ENCODE data around the gene TUB. TPM values are rescaled to one million over a fixed set of nuclear protein-coding genes. Genes with fewer than 3 reads are reported as not detected.

TUB gene
- total RNA-seq, 1 donor from 2014 or later = 3.3 TPM

DNA sequence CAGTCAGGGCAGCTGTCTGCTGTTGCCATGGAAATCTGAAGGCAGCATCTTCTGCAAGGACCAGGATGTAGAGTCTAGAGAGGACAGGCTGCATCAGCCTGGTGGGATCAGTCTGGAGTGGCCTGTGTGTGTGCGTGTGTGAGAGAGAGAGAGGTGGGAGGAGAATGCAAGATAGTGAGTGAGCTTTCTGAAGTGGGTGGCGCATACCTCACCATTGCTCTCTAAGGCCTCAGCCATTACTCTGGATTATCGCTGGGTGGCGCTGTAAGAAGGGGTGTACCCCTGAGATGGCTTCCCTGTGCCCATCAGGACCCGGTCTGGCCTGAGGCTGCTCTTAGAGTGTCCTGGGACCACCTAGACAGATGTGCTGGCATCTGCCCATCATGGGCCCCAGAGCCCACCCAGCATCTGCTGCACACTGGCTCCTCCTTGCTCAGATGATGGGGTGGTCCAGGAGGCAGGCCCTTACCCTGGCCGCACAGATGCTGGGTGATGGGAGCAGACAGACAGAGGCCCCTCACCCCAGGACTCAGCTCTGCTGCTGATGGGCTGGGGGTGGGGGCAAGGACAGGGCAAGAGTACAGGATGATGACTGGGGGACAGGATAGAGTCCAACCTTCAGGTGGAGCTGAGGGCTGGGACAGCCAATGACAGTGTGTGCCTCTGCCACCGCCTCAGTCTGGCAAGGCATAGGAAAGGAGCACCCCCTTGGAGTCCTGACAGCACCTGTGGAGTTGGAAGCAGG lies 25.7 kb upstream of the TUB start:
- Histone ChIP-seq H3K27me3 (ENCODE audit: control insufficient read depth, insufficient read depth, low read length) (no peaks in the 10 kb centered on the region), H3K36me3 (ENCODE audit: control insufficient read depth, insufficient read depth, low read length) (no peaks in the 10 kb centered on the region), H3K4me3 (ENCODE audit: low read depth, low read length) (no peak overlapping the region)
- TF ChIP-seq, protein P1, sequence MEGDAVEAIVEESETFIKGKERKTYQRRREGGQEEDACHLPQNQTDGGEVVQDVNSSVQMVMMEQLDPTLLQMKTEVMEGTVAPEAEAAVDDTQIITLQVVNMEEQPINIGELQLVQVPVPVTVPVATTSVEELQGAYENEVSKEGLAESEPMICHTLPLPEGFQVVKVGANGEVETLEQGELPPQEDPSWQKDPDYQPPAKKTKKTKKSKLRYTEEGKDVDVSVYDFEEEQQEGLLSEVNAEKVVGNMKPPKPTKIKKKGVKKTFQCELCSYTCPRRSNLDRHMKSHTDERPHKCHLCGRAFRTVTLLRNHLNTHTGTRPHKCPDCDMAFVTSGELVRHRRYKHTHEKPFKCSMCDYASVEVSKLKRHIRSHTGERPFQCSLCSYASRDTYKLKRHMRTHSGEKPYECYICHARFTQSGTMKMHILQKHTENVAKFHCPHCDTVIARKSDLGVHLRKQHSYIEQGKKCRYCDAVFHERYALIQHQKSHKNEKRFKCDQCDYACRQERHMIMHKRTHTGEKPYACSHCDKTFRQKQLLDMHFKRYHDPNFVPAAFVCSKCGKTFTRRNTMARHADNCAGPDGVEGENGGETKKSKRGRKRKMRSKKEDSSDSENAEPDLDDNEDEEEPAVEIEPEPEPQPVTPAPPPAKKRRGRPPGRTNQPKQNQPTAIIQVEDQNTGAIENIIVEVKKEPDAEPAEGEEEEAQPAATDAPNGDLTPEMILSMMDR (IDR thresholded peaks at IDR 0.05; ENCODE audit: insufficient read depth, low read length, poor library complexity, severe bottlenecking) = peak; percentile 8
- no peak for DNase-seq (ENCODE audit: low read depth)

DNA sequence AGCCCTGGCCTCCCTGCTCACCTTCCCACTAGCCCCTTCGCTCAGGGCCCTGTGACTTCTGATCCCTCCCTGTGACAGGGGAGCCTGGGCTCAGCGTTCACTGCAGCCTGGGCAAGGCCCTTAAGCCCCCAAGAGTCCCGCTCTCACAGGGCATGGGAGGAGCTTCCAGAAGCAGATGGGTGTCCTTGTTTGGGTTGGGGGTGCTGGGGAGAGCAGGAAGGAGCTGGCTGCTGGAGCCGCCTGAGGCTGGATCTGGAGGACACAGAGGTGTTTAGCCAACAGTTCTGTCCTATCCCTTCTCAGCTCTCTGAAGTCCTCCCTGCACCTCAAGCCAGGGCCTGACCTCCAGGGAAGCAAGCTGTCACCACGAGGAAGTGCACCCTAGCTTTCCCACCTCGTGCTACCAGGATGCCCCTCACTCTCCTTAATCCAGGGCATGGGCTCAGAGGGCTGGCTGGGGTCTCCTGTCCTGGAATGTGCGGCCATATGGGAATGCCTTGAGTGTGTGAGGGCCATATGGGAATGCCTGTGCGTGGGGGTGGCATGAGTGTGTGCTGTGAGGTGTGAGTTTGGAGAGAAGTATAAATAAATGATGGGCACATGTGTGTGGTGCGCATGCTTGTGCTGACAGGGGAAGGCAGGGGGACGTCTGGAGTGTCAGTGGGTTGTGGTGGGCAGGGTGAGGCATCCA lies 25.0 kb upstream of the TUB start:
- Histone ChIP-seq H3K4me3 (ENCODE audit: low read depth, low read length) (no peak overlapping the region), H3K27me3 (ENCODE audit: control insufficient read depth, insufficient read depth, low read length) (no peaks in the 10 kb centered on the region), H3K36me3 (ENCODE audit: control insufficient read depth, insufficient read depth, low read length) (no peaks in the 10 kb centered on the region)
- DNase-seq (ENCODE audit: low read depth) = no peak
- TF ChIP-seq, protein P1 (IDR thresholded peaks at IDR 0.05; ENCODE audit: insufficient read depth, low read length, poor library complexity, severe bottlenecking) = no peak

DNA sequence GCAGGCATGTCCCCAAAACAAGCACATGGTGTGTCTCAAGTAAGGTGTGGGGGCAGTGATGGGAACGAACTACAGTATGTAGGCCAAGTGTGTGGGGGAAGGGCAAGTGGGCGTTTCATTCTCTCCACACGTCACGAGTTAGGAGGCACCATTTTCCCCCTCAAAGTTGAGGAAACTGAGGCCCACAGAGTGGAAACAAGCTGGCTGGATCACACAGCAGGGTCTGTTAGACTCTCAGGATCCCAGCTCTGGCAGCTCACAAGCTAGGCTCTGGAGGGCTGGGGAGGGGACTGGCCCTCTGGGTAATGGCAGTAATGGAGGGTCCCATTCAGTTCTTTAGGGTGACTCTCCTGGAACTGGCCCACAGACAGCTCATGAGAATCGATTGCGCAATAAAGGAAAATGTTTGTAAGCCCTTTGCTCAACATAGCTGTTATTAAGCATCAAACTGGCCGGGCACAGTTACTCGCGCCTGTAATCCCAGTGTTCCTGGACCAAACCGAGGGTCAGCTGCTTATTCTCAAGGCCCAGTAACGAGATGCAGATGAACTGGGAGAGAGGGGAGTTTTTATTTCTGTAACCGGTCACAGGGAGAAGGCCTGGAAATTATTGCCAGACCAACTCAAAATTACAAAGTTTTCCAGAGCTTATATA lies 24.1 kb upstream of the TUB start:
- no peak overlapping the region for H3K4me3 ChIP-seq (ENCODE audit: low read depth, low read length)
- peak; percentile 4 for DNase-seq (ENCODE audit: low read depth)
- H3K27me3 ChIP-seq (ENCODE audit: control insufficient read depth, insufficient read depth, low read length) = no peaks in the 10 kb centered on the region
- no peaks in the 10 kb centered on the region for H3K36me3 ChIP-seq (ENCODE audit: control insufficient read depth, insufficient read depth, low read length)
- TF ChIP-seq, protein P1 (IDR thresholded peaks at IDR 0.05; ENCODE audit: insufficient read depth, low read length, poor library complexity, severe bottlenecking) = no peak

DNA sequence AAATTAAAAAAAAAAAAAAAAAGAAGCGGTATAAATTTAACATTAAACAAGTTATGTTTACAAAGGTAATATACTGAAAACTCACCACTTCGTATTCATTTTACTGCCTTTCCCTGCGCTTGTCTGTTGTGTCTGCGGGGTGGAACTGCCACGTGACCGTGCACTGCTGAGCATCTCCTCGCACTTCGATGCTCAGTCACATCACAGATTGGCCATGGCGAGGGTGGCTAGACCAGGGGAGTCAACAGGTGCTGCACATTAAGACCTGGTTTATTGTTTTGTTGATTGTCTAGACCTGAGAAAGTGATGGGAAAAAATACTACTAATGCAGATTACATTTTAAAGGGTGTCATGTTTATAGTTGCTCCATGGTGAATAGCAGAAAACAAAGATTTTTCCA lies 22.8 kb upstream of the TUB start:
- no peak for DNase-seq (ENCODE audit: low read depth)
- Histone ChIP-seq H3K27me3 (ENCODE audit: control insufficient read depth, insufficient read depth, low read length) (no peaks in the 10 kb centered on the region), H3K4me3 (ENCODE audit: low read depth, low read length) (no peak overlapping the region), H3K36me3 (ENCODE audit: control insufficient read depth, insufficient read depth, low read length) (no peaks in the 10 kb centered on the region)
- TF ChIP-seq, protein P1 (IDR thresholded peaks at IDR 0.05; ENCODE audit: insufficient read depth, low read length, poor library complexity, severe bottlenecking) = no peak

DNA sequence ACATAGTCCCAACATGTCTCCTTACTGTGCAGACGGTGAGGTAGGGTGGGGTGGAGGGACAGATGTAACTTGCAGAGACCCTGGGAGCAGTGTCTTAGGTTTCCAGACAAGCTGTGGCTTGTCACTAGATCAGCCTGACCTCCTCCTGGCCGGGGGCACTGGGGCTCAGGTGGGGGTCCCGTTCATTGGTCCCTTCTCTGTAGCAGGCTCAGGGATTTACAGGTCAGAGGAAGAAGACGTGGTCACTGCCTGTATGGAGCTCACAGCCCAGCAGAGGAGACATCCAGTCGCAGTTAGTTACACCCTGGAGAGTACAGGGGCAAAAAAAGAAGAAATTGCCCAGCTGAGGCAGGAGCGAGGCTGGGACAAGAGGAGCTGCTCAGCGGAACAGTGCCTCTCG lies 22.0 kb upstream of the TUB start:
- Histone ChIP-seq H3K27me3 (ENCODE audit: control insufficient read depth, insufficient read depth, low read length) (no peaks in the 10 kb centered on the region), H3K36me3 (ENCODE audit: control insufficient read depth, insufficient read depth, low read length) (no peaks in the 10 kb centered on the region), H3K4me3 (ENCODE audit: low read depth, low read length) (no peak overlapping the region)
- TF ChIP-seq, protein P1 (IDR thresholded peaks at IDR 0.05; ENCODE audit: insufficient read depth, low read length, poor library complexity, severe bottlenecking) = no peak
- DNase-seq (ENCODE audit: low read depth) = no peak

Measured in kidney epithelial cell (primary cell).